Measurements from ENCODE around the gene RNF17. TPM values are rescaled to one million over a fixed set of nuclear protein-coding genes. Genes with fewer than 3 reads are reported as not detected.

Gene RNF17
- total RNA-seq, 1 experiment from 2014 or later, result 0.14 TPM

- Histone ChIP-seq H3K36me3 (ENCODE audit: control insufficient read depth, insufficient read depth, low read length) (no peaks in the 10 kb centered on the region), H3K4me1 (peaks cover 8% of the 10 kb centered on the region; the same call in 1 of the 2 replicates), H3K4me3 (ENCODE audit: low read depth, low read length) (no peak overlapping the region), H3K27me3 (replicated peaks; ENCODE audit: control insufficient read depth, insufficient read depth, low read length) (no peaks in the 10 kb centered on the region), H3K9me3 (peaks cover 2% of the 10 kb centered on the region; the same call in 1 of the 2 replicates)
- TF ChIP-seq, protein P1, sequence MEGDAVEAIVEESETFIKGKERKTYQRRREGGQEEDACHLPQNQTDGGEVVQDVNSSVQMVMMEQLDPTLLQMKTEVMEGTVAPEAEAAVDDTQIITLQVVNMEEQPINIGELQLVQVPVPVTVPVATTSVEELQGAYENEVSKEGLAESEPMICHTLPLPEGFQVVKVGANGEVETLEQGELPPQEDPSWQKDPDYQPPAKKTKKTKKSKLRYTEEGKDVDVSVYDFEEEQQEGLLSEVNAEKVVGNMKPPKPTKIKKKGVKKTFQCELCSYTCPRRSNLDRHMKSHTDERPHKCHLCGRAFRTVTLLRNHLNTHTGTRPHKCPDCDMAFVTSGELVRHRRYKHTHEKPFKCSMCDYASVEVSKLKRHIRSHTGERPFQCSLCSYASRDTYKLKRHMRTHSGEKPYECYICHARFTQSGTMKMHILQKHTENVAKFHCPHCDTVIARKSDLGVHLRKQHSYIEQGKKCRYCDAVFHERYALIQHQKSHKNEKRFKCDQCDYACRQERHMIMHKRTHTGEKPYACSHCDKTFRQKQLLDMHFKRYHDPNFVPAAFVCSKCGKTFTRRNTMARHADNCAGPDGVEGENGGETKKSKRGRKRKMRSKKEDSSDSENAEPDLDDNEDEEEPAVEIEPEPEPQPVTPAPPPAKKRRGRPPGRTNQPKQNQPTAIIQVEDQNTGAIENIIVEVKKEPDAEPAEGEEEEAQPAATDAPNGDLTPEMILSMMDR (IDR thresholded peaks at IDR 0.05; ENCODE audit: insufficient read depth in 1 of 2, low read depth in 1 of 2, low read length in 1 of 2, severe bottlenecking in 1 of 2, unreplicated experiment in 1 of 2), result no peak
- ChIA-PET POLR2A (no interaction called here), CTCF (interaction anchor here (0.5 kb wide), 1 partner anchor 223 kb away, joined by 3 read pairs; no protein-coding TSS in a partner anchor)
- BruUV-seq (replicated peaks), result no TSS peak
- DNase-seq, result no peak
- H3K4me1 Mint-ChIP-seq (ENCODE audit: low read depth, unreplicated experiment), result peaks cover 29% of the 10 kb centered on the region
- H3K9me3 Mint-ChIP-seq (ENCODE audit: unreplicated experiment), result no peaks in the 10 kb centered on the region
- H3K4me3 Mint-ChIP-seq (ENCODE audit: unreplicated experiment), result no peak overlapping the region
- intact Hi-C loops (cut with micrococcal nuclease; ENCODE audit: unreplicated experiment), result no loop called here
- peaks cover 10% of the 10 kb centered on the region for H3K36me3 Mint-ChIP-seq (ENCODE audit: insufficient read depth, unreplicated experiment)
- H3K27ac Mint-ChIP-seq (ENCODE audit: unreplicated experiment), result no peak overlapping the region
- no peaks in the 10 kb centered on the region for H3K27me3 Mint-ChIP-seq (ENCODE audit: insufficient read depth, unreplicated experiment)
These were observed 113.6 kb downstream of the RNF17 start for GRCh38 chr13:24877531-24877930.

DNA sequence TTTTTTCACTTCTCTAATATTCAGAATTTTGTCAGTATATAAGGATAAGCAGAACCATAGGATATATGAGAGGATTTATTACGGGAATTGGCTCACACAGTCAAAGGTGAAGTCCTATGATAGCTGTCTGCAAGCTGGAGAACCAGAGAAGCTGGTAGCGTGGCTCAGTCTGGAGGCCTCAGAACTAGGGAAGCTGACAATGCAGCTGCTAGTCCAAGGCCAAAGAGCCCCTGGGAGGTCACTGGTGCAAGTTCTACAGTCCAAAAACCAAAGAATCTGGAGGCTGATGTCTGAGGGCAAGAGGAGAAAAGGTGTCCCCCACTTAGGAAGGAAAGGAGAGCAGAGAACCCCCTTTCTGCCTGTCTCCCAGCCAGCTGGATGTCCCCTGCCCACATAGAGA lies 114.4 kb downstream of the RNF17 start:
- peaks cover 2% of the 10 kb centered on the region; the same call in 1 of the 2 replicates for H3K9me3 ChIP-seq
- ChIA-PET POLR2A (no interaction called here), CTCF (no interaction called here)
- H3K27me3 ChIP-seq (replicated peaks; ENCODE audit: control insufficient read depth, insufficient read depth, low read length), result no peaks in the 10 kb centered on the region
- Mint-ChIP-seq H3K36me3 (ENCODE audit: insufficient read depth, unreplicated experiment) (peaks cover 18% of the 10 kb centered on the region), H3K9me3 (ENCODE audit: unreplicated experiment) (no peaks in the 10 kb centered on the region), H3K27ac (ENCODE audit: unreplicated experiment) (no peak overlapping the region), H3K27me3 (ENCODE audit: insufficient read depth, unreplicated experiment) (no peaks in the 10 kb centered on the region), H3K4me3 (ENCODE audit: unreplicated experiment) (no peak overlapping the region), H3K4me1 (ENCODE audit: low read depth, unreplicated experiment) (peaks cover 21% of the 10 kb centered on the region)
- no peak overlapping the region for H3K4me3 ChIP-seq (ENCODE audit: low read depth, low read length)
- DNase-seq, result no peak
- TF ChIP-seq, protein P1 (IDR thresholded peaks at IDR 0.05; ENCODE audit: insufficient read depth in 1 of 2, low read depth in 1 of 2, low read length in 1 of 2, severe bottlenecking in 1 of 2, unreplicated experiment in 1 of 2), result no peak
- intact Hi-C loops (cut with micrococcal nuclease; ENCODE audit: unreplicated experiment), result no loop called here
- BruUV-seq (replicated peaks), result no TSS peak
- no peaks in the 10 kb centered on the region for H3K36me3 ChIP-seq (ENCODE audit: control insufficient read depth, insufficient read depth, low read length)
- peaks cover 8% of the 10 kb centered on the region; the same call in 1 of the 2 replicates for H3K4me1 ChIP-seq

- H3K4me3 Mint-ChIP-seq (ENCODE audit: unreplicated experiment), result no peak overlapping the region
- no peak for DNase-seq
- BruUV-seq (replicated peaks), result no TSS peak
- peaks cover 33% of the 10 kb centered on the region for H3K36me3 Mint-ChIP-seq (ENCODE audit: insufficient read depth, unreplicated experiment)
- TF ChIP-seq, protein P1 (IDR thresholded peaks at IDR 0.05; ENCODE audit: insufficient read depth in 1 of 2, low read depth in 1 of 2, low read length in 1 of 2, severe bottlenecking in 1 of 2, unreplicated experiment in 1 of 2), result no peak
- Histone ChIP-seq H3K36me3 (ENCODE audit: control insufficient read depth, insufficient read depth, low read length) (no peaks in the 10 kb centered on the region), H3K27me3 (replicated peaks; ENCODE audit: control insufficient read depth, insufficient read depth, low read length) (no peaks in the 10 kb centered on the region), H3K4me3 (ENCODE audit: low read depth, low read length) (no peak overlapping the region), H3K9me3 (no peaks in the 10 kb centered on the region), H3K4me1 (no peaks in the 10 kb centered on the region)
- POLR2A ChIA-PET, result no interaction called here
- H3K27ac Mint-ChIP-seq (ENCODE audit: unreplicated experiment), result no peak overlapping the region
- no peaks in the 10 kb centered on the region for H3K9me3 Mint-ChIP-seq (ENCODE audit: unreplicated experiment)
- intact Hi-C loops (cut with micrococcal nuclease; ENCODE audit: unreplicated experiment), result no loop called here
- no peaks in the 10 kb centered on the region for H3K27me3 Mint-ChIP-seq (ENCODE audit: insufficient read depth, unreplicated experiment)
- H3K4me1 Mint-ChIP-seq (ENCODE audit: low read depth, unreplicated experiment), result no peaks in the 10 kb centered on the region
- CTCF ChIA-PET, result no interaction called here
These were observed 118.7 kb downstream of the RNF17 start for GRCh38 chr13:24882665-24883064.

Measured in Caco-2 (cell line).